SIG-M5 treated with dmso at 0.1 percent for 504 hours (cell line): ENCODE data around the gene SYNGR4.
A peak's percentile ranks its signal among the peaks of the same experiment; 100 is the strongest.
"Not testable (repeated sequence)": the region's sequence is repeated elsewhere in the genome, so short reads cannot be mapped to it uniquely, and the experiment has no call there.

Experiments used
- DNase-seq: peaks from one replicate; lab custom pipeline; 2025; ENCODE audit not compliant: unreplicated experiment; lab: John Stamatoyannopoulos, UW

The SYNGR4 gene

GRCh38 chr19:48370955-48371354 is 6.8 kb downstream of the SYNGR4 start:
- no peak for DNase-seq

GRCh38 chr19:48371367-48371766 is 7.2 kb downstream of the SYNGR4 start:
- no peak for DNase-seq

- DNase-seq: not testable (repeated sequence)
These were observed 7.6 kb downstream of the SYNGR4 start for GRCh38 chr19:48371771-48372170.

GRCh38 chr19:48372904-48373303 is 8.7 kb downstream of the SYNGR4 start:
- no peak for DNase-seq

- DNase-seq: no peak
These were observed 9.4 kb downstream of the SYNGR4 start for GRCh38 chr19:48373567-48373966.

GRCh38 chr19:48378194-48378570 is 14.0 kb downstream of the SYNGR4 start:
- no peak for DNase-seq

GRCh38 chr19:48379058-48379457 is 14.9 kb downstream of the SYNGR4 start:
- DNase-seq: no peak

DNA sequence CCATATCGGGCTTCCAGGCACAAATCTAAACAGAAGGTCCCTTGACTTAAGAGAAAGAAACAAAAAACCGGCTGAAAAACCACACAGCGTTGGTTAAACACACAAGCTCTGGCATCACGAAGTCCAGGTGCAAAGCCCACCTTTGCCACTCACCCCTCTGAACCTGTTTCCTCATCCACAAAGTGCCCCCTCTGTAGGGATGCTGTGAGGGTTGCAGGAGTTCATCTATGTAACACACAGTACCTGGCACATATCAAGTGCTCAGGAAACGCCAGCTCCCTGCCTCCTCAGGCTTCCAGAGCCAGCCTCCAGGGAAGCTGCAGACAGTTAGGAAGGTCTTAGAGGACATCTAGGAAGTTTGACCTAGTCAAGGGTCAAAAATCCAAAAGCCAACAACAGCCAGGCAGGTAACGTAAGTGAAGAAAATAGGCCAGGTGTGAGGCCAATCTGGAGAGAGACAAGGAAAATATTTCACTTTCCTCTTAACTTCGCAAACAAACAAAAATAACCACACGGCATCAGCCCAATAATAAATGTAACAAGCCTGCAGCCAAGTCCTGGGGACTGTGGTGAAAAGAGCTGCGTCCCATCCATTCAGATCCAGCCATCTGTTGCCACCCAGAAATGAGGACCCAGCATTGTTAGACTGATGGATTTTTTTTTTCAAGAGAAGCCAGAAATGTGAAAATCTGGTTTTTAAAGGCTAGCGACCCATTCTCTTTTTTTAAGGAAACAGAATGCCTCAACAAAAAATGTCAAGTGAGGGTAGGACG is 17.2 kb downstream of the SYNGR4 start:
- no peak for DNase-seq

DNA sequence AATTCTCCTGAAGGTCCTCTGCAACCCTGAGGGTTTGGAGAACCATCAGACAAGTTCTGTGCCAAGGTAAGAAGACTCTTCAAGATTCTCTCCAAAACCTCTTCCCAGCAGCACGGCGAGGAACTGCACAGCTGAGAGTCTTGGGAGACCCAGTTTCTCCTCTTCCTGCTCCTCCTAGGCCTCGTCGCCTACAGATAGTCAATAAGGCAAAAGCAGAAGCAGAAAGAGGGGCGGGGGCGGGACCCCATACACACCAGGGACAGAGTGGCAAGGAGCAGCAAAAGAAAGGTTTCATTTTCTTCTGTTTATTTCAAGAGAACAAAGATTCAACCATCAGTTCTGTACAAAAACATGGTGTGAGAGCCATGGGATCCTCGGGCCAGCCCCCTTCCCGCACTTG is 18.1 kb downstream of the SYNGR4 start:
- no peak for DNase-seq

- no peak for DNase-seq
These were observed 21.4 kb downstream of the SYNGR4 start for GRCh38 chr19:48385461-48386087.

DNA sequence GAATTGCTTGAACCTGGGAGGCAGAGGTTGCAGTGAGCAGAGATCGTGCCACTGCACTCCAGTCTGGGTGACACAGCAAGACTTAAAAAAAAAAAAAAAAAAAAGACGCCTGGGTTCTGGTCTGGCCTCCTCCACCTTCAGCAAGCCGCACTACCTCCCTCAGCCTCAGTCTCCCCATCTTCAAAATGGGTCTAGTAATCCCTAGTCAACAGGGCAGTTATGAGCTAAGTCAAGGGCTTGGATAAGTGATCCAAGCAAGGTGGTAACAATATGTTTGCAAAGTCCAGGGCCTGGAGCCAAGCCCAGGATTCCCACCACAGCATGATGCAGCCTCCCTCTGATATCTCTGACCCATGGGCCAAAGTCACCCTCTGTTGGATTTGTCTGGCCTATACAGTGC is 22.8 kb downstream of the SYNGR4 start:
- no peak for DNase-seq

DNA sequence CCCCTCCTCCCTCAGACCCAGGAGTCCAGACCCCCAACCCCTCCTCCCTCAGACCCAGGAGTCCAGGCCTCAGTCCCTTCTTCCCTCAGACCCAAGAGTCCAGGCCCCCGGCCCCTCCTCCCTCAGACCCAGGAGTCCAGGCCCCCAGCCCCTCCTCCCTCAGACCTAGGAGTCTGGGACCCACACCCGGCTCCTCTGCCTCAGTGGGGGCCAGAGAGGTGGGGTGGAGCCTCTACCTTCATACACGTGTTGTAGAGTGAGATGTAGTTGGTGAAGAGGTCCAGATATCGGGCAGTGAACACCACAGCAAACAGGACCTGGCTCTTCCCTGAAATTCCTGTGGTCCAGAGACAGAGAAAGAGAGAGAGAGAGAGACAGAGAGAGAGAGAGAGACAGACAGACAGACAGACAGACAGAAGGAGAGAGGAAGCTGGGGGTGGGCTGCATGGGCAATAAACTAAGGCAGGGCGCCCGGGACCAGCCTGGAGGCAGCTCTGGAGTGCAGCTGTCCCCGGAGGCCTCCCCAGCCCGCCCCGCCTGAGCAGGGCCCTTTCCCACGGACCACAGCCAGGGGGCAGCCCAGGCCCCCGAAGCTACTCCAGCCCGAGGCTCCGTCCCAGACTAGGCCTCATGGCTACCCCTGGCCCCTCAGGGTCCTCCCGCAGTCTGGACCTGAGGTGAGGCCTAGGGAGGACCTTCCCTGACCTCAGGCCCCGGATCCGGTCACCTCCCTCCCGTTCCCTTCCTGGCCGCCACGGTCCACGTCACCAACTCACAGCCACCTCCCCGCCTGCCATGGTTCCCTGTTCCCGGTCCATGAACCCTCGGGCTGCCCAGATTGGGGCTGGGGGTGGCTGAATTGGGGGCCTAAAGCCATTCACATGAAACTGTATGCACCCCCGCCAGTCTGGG is 26.3 kb downstream of the SYNGR4 start:
- DNase-seq: peak; percentile 46

GRCh38 chr19:48391100-48392005 is 27.2 kb downstream of the SYNGR4 start, which contains the start of gene KDELR1:
Gene KDELR1, minus strand, starts transcription at chr19:48391551. Its CDS starts 193 bp downstream, at chr19:48391358.
- DNase-seq: peak; percentile 49

DNA sequence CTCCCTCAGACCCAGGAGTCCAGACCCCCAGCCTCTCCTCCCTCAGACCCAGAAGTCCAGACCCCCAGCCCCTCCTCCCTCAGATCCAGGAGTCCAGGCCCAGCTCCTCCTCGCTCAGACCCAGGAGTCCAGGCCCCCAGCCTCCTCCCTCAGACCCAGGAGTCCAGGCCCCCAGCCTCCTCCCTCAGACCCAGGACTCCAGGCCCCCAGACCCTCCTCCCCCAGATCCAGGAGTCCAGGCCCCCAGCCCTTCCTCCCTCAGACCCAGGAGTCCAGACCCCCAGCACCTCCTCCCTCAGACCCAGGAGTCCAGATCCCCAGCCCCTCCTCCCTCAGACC is 27.8 kb downstream of the SYNGR4 start:
- DNase-seq: not testable (repeated sequence)

- DNase-seq: no peak
These were observed 28.8 kb downstream of the SYNGR4 start for GRCh38 chr19:48392860-48393558.

- no peak for DNase-seq
These were observed 29.6 kb downstream of the SYNGR4 start, which contains the start of gene GRIN2D for GRCh38 chr19:48393559-48394330. Gene GRIN2D, plus strand, starts transcription at chr19:48393668. Its CDS starts 4,725 bp downstream, at chr19:48398393.

DNA sequence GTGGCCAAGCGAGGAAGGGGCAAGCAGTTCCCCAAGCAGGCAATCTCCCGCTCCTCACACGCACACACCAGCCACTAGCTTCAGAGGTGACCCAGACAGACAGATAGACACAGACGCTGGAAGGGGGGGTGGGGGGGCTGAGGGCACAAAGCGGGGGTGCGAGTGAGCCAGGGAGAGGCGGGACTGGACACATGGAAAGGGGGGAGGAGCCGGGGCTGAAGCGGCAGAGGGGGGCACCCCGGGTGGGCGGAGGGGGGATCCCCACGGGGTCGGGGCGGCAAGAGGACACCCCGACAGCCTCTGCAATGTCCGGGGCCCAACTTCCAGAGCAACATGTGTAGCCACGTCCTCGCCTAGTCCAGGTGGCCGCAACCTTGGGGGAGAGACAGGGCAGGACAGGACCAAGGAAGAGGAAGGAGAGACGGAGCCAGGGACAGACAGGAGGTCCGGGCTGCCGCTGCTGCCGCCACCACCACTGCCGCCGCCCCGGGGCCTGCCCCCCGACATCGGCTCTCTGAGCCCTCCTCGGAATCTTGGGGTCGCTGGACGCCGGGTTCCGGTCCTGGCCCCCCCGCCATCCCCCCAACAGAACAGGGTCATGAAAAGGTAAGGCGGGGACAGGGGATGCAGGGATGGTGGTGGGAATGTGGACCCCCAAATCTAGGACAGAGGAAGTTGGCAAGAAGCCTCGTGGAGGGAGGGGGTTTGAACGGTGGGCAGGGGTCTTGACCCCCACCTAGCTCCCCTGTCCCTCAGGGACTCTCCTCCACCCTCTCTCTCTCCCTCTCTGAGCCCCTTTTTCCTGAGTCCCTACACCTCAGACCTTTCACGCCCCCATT is 30.4 kb downstream of the SYNGR4 start:
- peak; percentile 24 for DNase-seq

DNA sequence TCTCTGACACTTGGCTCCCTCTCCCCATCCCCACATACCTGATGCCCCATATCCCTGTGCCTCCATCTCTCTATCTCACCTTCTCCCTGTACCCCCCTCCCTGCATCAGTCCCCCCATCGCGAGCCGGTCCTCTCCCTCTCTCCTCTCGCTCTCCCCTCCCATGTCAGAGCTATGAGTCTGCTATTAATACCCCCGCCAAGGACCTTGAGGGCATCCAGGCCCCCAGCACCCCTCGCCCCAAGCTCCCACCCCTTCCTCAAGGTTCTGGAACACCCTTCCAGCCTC is 30.9 kb downstream of the SYNGR4 start:
- DNase-seq: no peak
